HG03457 (cell line): ENCODE data around the gene PRPH.
A peak's percentile ranks its signal among the peaks of the same experiment; 100 is the strongest.
"Not testable (repeated sequence)": the region's sequence is repeated elsewhere in the genome, so short reads cannot be mapped to it uniquely, and the experiment has no call there.

Source experiments
- ATAC-seq: cut with Tn5 transposase; IDR thresholded peaks from one replicate; pipeline ENCODE4 v1.9.1; 2021; ENCODE audit warnings: moderate number of reproducible peaks; ENCODE audit not compliant: unreplicated experiment

PRPH gene

DNA sequence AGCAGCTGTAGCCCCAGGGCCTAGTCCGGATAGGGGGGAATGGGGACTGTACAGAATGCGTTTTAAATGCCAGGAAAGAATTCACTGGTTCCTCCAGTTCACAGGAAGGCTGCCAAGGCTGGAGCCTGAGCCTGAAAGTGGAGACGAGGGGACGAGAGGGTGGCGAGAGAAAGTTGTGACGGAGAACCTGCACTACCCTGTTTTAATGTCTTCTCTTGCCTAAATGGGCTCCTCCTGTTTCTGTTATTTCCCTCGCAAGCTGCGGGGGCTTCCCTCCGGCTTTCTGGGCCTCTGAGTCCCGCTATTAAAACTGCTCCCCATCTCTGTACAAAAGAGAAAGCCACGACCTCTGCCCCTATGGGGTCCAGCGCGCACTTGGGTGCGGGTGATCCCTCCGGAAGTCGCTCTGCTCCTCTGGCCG is 37.5 kb downstream of the PRPH start:
- no peak for ATAC-seq

DNA sequence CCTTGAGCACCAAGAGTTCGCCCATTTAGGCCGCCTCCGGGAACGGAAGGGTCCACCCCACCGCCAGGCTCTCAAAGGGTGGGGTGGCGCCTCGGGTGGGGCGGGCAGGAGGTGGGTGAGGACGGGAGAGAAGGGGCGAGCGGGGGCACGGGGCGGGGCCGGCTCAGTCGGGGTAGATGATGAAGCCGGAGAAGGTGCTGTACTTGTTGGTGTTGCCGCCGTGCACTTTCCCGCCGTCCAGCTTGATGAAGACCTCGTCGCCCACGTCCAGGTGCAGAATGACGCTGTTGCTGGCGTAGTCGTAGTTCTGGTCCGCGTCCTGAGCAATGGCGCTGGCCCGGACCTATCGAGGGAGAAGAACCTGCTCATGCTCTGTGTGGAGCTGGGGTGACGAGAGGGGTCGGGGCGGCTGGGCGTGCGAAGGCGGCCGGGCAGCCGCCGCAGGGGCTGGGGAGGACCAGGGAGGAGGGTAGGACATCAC is 38.0 kb downstream of the PRPH start:
- no peak for ATAC-seq

DNA sequence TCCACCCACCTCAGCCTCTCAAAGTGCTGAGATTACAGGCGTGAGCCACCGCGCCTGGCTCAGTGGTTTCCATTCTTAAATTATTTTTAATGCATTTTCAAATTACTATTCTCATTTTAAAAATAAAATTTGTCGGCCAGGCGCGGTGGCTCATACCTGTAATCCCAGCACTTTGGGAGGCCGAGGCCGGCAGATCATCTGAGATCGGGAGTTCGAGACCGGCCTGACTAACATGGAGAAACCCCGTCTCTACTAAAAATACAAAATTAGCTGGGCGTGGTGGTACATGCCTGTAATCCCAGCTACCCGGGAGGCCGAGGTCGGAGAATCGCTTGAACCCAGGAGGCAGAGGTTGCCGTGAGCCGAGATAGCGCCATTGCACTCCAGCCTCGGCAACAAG is 38.8 kb downstream of the PRPH start:
- ATAC-seq, result not testable (repeated sequence)

DNA sequence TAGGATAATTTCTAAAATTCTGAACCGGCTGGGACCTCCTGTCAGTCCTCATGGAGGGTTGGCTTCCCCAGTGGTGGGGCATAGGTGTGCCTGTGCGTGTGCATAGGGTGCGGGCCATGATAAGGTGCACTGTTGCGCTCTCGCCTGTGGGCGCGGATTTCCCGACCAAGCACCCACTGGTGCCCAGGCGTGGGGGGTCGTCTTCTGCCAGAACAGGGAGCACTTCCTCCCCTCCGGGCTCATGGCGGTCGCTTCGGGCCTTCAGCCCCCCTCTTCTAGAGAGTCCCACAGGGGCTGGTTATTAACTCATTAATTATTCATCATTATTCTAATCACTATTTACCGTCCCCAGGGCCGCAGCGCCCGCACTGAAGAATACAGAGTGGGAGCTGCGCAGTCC is 39.3 kb downstream of the PRPH start:
- ATAC-seq, result no peak

DNA sequence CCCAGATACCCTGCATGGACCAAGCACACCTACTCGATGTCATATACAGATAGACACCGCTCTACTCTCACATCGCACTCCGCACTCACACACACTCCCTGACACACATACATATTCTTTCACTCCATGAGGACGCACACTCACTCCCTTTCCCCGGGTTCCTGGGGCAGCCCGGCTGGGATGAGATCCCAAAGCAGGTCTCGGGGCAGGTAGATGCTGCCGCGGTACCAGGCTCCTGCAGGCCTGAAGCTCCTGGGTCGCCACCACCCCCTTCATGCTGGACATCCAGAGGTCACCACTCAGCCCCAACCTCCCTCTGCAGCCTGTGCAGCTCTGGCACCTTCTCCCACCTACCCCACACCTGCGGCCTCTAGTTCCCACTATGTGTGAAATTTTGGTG is 39.7 kb downstream of the PRPH start:
- no peak for ATAC-seq

DNA sequence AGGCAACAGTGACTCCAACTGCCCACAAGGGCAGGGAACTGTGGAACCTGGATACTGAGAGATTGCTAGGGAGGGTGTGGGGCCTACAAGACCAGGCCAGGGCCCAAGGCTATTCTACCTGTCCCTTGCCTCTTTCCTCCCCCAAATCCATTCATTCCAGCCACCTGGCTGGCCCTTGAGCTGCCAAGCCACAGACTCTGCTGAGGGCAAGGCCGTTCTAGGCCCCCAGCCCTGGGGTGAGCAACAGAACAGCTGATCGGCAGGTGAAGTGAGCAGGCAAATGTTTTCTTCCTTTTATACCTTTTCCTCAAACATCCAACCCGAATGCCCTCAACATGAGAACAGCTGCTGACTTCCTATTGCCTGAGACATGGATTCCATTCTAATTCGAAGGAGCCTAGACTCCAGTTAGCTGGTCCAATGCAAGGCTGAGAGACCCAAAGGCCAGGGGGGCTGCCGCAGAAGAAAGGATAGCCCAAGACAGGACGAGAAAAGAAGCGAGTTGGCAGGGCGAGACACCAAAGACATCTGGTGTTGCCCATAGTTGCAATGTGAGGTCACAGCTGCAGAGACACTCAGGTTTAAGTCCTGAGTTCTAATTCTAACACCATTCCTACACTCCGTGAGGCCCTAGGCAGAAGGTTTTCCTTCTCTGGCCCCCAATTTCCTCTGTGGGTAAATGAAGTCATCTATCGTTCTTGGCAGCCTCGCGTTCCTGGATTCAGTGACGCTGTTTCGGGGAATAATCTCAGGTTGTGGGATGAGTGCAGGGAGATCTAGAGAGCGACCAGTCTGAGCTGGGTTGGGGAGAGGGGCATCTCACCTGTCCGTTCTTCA is 40.4 kb downstream of the PRPH start:
- ATAC-seq, result no peak

DNA sequence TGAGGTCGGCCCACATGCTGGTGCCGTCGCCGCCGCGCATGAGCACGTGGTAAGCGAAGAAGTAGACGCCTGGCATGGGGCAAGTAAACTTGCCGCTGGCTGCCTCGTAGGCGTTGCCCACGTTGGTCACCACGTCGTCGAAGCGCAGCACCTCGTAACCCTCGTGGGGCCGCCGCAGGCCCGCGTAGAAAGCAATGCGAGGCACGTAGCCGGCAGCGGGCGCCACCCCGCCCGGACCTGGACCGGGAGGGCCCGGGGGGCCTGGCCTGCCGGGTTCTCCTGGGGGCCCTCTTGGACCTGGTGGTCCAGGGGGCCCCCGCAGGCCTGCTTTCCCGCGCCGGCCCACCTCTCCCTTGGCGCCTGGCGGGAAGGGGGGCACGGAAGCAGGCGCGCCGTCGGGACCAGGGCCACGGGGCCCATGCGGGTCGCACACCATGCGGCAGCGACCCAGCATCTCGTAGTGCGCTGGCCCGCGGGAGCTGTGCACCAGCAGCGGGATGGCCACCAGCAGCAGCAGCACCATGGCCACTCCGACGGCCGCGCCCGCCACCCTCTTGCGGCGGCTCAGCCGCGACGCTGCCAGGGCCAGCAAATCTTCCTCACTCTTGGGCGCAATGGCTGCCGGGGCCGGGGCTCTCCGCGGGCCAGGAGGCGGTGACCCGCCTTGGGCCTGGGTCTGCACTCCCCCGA is 41.2 kb downstream of the PRPH start:
- no peak for ATAC-seq

DNA sequence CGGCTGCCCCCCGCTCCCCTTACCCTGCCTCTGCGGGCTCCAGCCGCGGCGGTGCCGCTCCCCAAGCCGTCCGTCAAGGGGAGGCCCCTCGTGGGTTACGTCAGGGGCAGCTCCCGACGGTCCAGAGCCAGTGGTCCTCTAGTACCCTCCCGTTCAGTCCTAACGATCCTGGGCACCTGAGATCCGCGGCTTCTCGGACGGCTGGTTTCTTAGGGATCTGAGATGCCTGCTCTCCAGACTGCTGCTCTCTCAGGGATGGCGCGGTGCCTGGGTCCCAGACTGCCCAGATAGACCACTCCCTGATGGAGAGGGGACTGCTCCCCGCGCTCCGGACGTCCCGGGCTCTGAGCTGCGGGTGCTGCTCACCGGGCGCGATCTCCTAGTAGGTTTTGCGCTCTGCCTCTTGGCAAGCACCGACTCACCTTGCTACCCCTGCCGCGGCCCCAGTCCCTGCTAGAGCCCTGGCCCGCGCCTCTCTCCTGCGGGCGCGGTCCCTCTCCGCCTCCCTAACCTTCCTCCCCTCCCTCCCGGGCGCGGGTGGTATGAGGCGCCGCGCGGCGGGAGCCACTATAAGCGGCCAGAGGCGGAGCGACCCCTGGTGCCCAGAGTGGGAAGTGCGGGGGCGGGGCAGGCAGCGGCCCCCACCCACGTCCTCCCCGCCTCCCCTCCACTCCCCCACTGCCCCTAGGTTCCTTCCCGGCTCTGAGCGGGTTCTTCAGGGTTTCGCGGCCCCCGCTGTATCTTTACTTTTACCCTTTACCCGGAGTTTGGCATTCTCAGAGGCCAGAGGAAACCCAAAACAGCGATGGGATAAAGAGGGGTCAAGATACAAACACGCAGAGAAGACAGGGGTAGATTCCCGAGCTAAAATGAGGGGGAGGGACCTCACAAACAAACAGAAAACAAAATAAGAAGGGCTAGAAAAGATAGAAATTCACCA is 42.0 kb downstream of the PRPH start, which contains the start of gene C1QL4:
C1QL4 (minus strand) TSS at position 544 of the 940 bp plus-strand sequence. CDS start 711 bp downstream, outside the sequence.
- no peak for ATAC-seq

DNA sequence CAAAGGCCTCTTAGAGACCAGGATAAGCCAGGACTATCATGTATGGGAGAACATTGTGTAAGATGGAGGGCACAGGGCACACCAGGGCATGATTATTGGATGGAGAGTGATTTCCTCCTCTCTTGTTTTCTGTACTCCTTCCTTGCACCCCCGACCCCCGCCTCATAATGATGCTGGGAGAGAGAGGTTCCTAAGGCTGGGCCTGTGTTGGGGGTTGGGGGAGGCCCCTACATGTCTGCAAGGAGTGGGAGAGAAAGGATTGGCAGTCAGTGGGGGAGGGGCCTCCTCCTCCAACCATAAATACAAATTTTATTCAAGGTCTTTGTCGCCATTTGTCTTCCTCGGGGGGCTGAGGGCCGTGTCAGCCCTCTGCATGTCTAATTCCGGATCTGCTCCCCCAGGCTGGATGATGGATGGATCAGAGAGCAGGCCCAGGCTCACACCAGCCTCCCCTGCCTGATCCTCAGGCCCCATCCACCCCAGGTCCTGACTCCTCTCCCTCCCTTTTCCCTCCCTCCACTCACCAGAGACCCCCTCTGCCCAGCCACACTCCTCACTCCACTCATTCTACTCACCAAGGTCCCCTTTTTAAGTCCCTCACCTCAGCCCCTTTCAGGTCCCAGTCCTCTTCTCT is 44.0 kb downstream of the PRPH start:
- ATAC-seq, result no peak

DNA sequence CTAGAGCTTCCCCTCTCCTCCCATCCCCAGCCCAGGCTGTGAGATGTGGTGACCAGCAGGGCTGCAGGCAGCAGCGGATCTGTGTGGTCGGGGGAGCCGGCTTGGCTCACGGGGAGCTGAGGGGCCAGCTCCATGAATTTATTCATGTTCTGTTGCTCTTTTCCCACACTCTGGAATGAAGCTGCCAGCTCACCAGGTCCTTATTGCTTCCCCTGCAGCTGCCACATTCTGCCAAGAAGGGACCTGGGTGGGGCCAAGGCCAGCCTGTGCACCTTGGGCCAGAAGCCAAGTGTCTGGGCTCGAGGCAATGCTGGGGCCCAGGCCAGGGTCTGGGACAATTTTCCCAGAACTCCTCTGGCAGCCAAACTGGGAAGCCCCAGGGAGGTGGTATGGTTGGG is 44.5 kb downstream of the PRPH start:
- no peak for ATAC-seq

DNA sequence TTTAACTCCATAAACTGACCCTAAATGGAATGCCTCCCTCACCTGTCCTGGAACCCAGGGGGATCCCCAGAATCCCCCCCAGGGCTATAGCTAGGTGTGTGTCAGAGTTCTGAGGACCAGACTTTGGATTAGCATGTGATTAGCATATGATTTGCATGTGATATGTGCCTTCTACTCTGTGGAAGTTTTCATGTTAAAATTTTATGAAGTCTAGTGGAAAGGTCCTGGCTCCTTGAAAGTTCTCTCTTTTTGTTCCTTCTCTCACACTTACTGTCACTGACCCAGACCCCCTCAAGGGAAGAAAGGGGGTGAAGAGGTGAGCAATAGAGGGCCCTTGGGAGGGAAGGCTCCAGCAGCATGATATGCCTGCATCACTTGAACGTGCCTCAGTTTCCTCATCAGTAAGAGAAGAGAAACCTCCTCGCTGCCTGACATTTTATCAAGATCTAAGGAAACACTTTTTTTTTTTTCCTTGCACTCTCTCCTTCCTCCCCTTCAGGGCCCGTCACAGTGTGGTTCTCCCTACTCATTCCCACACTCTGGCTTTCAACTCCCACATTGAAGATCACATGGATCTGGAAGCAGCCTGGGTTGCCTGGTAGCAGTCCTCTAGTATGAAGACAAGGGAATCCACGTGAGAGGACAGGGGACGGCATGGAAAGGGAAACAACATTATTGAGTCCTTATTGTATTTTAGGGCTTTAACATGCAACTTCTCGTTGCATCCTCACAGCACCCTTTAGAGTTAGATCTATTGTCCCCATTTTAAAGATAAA is 45.3 kb downstream of the PRPH start:
- no peak for ATAC-seq

DNA sequence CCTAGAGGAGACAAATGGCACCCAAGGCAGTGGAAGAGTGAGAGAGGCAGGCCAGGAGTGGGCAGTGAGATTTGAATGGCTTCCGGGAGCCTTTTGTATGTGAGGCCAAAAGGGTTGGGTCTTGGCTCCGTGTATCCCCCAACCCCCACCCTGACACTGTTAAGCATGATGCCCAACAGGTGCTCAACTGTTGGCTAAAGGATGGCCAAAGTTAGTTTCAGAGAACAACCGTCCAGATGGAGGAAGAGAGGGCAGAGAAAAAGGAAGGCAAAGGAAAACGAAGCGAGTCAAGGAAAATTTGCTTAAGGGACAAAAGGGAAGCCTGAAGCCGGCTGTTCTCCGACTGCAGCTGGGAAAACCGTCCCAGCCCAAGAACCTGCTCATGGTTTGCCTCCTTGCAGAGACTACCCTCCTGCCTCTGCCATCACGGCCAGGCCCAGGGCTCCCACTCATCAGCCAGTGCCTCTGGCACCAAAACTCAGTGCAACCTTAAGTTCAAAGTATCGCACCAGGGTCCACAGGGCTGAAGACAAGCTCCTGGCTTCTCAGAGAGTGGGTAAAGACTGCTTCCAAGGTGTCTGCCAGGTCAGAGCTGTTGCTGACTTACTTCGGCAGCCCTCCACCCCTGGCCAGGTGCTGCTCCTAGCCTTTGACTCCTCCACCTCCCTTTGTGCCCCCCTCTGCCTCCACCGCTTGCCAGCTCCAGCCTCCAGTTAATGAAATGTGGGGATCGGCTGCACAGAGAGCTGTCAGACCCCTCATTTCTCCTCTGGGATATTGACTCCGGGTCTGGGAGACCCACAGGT is 46.2 kb downstream of the PRPH start:
- no peak for ATAC-seq

DNA sequence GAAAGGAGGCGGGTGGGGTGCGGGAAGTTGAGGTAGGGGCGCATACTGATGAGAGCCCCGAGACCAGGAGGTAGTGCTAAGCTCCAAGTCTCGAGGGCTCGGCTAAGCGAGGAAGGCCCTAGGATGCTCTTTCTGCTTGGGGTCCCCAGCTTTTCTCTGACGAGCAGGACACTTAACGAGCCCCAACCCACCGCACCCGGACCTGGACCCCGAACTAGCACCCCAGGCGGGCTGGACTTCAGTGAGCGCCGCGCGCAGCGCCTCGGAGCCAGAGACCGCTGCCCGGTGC is 46.8 kb downstream of the PRPH start:
- no peak for ATAC-seq

DNA sequence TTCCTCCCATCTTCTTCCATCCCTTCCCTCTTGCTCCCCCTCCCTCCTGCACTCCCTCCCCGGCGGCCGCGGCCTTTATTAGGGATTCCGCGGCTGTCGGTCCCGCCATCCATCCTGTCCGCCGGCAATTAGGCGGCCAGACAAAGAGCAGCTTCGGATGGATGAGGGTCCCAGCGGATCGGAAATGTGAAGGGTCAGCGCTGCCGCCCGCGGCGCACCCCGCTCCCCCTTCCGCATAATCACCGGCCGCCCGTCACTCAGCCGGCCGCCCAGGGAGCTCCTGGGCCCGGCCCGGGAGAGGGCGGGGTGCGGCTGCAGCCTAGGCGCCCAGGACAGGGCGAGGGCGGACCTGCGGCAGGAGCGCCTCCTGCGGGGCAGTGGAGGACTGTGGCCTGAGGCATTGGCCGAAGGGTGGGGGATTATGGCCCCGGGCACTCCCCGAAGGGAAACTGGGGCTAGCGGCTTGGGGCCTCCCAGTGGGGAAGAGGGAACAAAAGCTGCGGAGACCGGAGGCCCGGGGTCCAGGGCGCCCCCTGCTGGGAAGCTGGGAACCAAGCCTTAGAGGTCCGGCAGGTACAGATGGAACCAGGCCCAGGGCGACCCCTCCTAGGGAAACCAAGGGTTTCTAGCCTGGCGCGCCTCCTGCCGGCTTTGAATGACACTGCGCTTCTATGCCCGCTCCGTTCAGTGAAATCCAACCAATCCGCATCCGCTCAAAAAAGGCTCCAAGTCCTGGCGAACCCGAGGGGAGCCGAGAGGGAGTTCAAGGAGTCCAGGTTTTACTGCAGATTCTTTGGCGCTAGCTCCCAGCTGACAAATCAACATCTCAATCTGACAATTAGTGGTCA is 47.3 kb downstream of the PRPH start:
- ATAC-seq, result peak; percentile 42

DNA sequence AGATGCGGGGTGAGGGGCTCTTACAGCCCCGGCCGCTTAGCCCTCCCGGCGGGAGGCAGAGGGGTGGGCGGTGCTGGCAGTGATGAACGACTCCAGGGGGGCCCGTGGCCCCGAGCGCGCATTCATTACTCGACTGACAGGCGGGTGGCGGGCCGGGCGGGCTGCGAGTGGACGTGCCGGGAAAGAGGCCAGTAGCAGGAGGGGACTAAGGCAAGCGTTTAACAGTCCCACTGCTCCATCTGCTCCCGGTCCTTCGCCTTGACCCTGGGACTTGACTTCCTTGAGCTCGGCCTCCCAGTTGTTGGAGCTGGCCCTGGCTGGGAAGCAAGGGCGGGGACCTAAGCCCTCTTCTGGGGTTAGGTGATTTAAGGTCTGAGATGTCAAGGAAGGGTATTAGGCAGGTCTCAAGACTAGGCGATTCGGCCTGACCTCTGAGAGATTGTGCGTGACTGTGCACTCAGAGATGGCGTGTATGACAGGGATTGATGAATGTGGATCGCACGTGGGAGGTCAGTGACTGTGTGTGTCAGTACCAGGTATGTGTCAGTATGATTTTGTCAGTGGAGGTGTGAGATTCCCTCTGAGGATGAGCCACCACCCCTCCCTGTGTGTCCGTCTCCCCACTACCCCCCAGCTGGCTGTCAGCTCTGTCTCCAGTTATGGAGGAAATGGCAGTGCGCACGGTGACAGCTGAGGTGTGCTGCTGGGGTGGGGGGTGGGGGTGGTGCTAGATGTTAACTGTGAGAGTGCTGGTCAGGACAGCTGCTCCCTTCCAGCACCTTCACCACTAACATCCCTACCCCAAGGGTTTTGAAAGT is 48.2 kb downstream of the PRPH start:
- ATAC-seq, result no peak

DNA sequence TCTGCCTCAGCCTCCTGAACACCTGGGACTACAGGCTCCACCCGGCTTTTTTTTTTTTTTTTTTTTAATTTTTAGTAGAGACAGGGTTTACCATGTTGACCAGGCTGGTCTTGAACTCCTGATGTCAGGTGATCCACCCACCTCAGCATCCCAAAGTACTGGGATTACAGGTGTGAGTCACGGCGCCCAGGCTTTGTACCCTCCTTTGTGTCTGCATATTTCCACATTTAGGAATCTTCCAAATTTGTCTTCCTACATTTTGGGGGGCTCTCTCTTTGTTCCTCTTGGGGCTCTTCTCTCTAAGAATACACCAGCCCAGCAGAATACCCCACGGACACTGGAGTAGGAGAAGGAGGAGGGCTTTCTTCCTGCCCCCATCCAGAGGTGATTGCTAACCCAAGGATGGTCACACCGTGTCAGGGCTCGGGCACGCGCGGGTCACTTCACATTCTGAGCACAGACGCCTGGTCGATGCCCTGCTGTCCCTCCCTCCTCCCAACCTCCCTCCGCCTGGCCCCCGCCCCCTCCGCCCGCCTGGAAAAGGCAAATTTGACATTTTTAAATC is 49.6 kb downstream of the PRPH start:
- ATAC-seq, result no peak
